AG04450 (cell line): Measurements from ENCODE around the gene DYNC1LI2. TPM values are rescaled to one million over a fixed set of nuclear protein-coding genes. Genes with fewer than 3 reads are reported as not detected.
"Not testable (repeated sequence)": the region's sequence is repeated elsewhere in the genome, so short reads cannot be mapped to it uniquely, and the experiment has no call there.

Source experiments
- CTCF ChIA-PET: fragments of 300-600, 350-600 bp; formaldehyde crosslinking; extraction: SDS; loops from one replicate; lab custom pipeline; 2022; ENCODE audit warnings: antibody characterized with exemption, inconsistent platforms; lab: Charles Lee
- POLR2A ChIA-PET: fragments of 350-600 bp; formaldehyde crosslinking; extraction: SDS; loops from one replicate; lab custom pipeline; 2021; ENCODE audit warnings: antibody characterized with exemption, inconsistent platforms; lab: Yijun Ruan, JAX
- DNase-seq: peaks from one replicate; pipeline ENCODE4 v3.0.0-alpha.2; 2011; ENCODE audit warnings: low read depth, low spot score
- H3K27ac ChIP-seq: one replicate; pipeline ENCODE4 v1.5.1; 2012; ENCODE audit warnings: low read depth, low read length, control low read depth
- H3K27me3 ChIP-seq: one replicate; pipeline ENCODE4 v1.6.0; 2012; ENCODE audit warnings: low read length; ENCODE audit not compliant: control insufficient read depth, insufficient read depth
- H3K4me3 ChIP-seq: 2 replicates; pipeline ENCODE4 v1.5.1; 2011; ENCODE audit warnings: mild to moderate bottlenecking, low read depth, low read length, control low read depth
- H3K9me3 ChIP-seq: 2 replicates; pipeline ENCODE4 v1.5.1; 2012; ENCODE audit warnings: low read length; ENCODE audit not compliant: control insufficient read depth, insufficient read depth
- polyA minus RNA-seq: library from RNA; depleted of rRNA, polyadenylated mRNA; stranded (reverse); fragments of >200 nt; gene quantifications from 2 replicates; pipeline ENCODE4 v1.2.3, GENCODE V29; 2011; rRNA and poly(A)+ RNA removed
- polyA plus RNA-seq: library from polyadenylated mRNA; depleted of rRNA; stranded (reverse); fragments of >200 nt; gene quantifications from 2 replicates; pipeline ENCODE4 v1.2.3, GENCODE V29; 2011; rRNA removed
- TF ChIP-seq, protein P1 (sequence below): IDR thresholded peaks from 2 replicates; pipeline ENCODE4 v1.5.1; 2011; ENCODE audit warnings: low read depth, low read length, control low read depth, inconsistent platforms

The DYNC1LI2 gene
- polyA plus RNA-seq (86.7 and 88.5 TPM in 2 replicates), polyA minus RNA-seq (60.9 and 88.0 TPM in 2 replicates)

DNA sequence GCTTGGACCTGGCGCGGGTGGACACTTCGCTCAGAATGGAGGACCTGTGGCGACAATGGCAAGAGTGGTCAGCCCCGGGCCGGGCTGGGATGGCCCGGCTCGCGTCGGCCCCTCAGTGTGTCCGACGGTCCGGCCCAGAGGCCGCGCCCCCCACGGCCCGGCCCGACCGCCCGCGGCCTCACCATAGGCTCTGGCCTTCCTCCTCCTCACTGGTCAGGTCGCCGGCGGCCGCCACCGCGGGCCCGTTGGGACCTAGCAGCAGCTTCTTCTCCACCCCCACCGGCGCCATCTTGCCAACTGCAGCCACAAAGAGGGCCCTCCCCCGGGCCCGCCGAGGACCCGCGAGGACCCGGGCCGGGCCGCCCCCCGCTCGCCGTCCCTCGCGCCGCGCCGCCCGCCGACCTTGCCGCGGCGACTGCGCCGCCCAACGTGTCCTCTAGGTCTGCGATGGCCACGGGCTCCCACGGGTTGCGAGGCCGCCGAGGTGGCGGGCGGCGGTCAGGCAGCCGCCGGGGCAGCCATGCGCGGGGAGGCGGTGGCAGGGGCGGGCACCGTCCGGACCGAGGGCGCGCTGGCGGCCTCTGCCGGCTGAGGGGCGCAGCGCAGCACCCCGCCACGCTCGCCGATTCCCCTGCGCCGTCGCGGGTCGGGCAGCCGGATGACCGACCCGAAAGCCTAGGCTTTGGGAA, at the start of gene DYNC1LI2:
DYNC1LI2 (minus strand) TSS at position 307 of the 689 bp plus-strand sequence; CDS start at position 289, 18 bp downstream.
- ChIA-PET POLR2A (interaction anchor here (0.6 to 1.6 kb wide), 4 partner anchors 10 to 519 kb away, joined by 3 to 13 read pairs (median 4); no protein-coding TSS in a partner anchor), CTCF (interaction anchor here (0.6 to 3.0 kb wide), 32 partner anchors 9 to 346 kb away, joined by 3 to 56 read pairs (median 4); partner anchors contain the start of gene NAE1)
- TF ChIP-seq, protein P1, sequence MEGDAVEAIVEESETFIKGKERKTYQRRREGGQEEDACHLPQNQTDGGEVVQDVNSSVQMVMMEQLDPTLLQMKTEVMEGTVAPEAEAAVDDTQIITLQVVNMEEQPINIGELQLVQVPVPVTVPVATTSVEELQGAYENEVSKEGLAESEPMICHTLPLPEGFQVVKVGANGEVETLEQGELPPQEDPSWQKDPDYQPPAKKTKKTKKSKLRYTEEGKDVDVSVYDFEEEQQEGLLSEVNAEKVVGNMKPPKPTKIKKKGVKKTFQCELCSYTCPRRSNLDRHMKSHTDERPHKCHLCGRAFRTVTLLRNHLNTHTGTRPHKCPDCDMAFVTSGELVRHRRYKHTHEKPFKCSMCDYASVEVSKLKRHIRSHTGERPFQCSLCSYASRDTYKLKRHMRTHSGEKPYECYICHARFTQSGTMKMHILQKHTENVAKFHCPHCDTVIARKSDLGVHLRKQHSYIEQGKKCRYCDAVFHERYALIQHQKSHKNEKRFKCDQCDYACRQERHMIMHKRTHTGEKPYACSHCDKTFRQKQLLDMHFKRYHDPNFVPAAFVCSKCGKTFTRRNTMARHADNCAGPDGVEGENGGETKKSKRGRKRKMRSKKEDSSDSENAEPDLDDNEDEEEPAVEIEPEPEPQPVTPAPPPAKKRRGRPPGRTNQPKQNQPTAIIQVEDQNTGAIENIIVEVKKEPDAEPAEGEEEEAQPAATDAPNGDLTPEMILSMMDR: peak; percentile 58

DNA sequence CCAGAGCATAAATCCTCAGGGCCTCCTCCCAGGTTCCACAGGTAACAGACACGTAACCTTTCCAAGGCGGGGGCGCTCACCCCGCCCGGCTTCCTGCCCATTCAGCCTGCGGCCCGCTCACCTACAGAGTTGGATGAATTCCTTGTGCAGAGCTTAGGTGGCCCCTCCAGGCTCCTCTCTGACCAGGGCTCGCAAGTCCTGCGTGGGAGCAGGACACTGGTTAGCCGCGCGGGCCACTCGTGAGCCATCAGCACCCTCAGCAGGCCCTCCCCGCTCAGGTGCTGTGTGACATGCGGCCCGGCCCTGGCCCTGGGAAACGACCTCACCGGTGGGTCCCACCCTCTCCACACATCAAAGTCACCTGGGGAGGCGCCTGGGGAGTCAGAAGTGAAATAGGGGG, 49.4 kb upstream of the DYNC1LI2 start:
- H3K9me3 ChIP-seq: peaks cover 9% of the 10 kb centered on the region; the same call in 1 of the 2 replicates
- ChIA-PET CTCF (interaction anchor here (1.0 kb wide), 1 partner anchor 49 kb away, joined by 3 read pairs; the partner anchor contains the start of gene DYNC1LI2), POLR2A (no interaction called here)
- TF ChIP-seq, protein P1: no peak
- no peak overlapping the region for H3K4me3 ChIP-seq
- H3K27me3 ChIP-seq: no peaks in the 10 kb centered on the region
- H3K27ac ChIP-seq: no peak overlapping the region
- DNase-seq: no peak

More for the DNA sequence above, at the start of gene DYNC1LI2:
- no peaks in the 10 kb centered on the region; the same call in 1 of the 2 replicates for H3K9me3 ChIP-seq
- H3K27me3 ChIP-seq: peaks cover 6% of the 10 kb centered on the region
- DNase-seq: peak; percentile 20
- H3K4me3 ChIP-seq: peak within 1 kb of the TSS; percentile 97
- peak within 1 kb of the TSS; percentile 31 for H3K27ac ChIP-seq

DNA sequence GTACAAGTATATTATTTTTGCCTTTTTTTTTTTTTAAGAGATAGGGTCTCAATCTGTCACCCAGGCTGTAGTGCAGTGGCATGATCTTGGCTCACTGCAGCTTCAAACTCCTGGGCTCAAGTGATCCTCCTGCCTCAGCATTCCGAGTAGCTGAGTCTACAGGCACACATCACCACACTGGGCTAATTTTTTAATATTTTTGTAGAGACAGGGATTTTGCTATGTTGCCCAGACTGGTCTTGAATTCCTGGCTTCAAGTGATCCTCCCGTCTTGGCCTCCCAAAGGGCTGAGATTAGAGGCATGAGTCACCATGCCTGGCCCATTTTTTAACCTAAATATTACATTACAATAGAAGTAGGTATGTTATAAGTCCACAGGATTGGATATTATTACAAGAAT, 46.8 kb upstream of the DYNC1LI2 start:
- TF ChIP-seq, protein P1: no peak
- CTCF ChIA-PET: interaction anchor here (0.8 kb wide), 1 partner anchor 148 kb away, joined by 3 read pairs; no protein-coding TSS in a partner anchor
- Histone ChIP-seq H3K9me3 (peaks cover 9% of the 10 kb centered on the region; the same call in 1 of the 2 replicates), H3K27ac (no peak overlapping the region), H3K4me3 (no peak overlapping the region), H3K27me3 (no peaks in the 10 kb centered on the region)
- no peak for DNase-seq
- POLR2A ChIA-PET: no interaction called here

DNA sequence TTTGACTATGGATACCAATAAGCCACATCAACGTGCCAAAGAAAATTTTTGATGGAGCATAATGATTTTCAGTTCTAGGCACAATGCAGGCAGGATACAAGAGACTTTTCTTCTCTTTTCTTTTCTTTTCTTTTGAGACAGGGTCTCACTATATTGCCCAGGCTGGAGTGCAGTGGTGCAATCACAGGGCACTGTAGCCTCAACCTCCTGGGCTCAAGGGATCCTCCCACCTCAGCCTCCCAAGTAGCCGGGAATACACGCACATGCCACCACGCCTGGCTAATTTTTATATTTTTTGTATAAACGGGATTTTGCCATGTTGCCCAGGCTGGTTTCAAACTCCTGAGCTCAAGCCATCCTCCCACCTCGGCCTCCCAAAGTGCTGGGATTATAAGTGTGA, 42.6 kb upstream of the DYNC1LI2 start:
- CTCF ChIA-PET: interaction anchor here (1.4 kb wide), 1 partner anchor 37 kb away, joined by 7 read pairs; the partner anchor contains the start of gene NAE1
- H3K4me3 ChIP-seq, H3K27me3 ChIP-seq, H3K9me3 ChIP-seq, POLR2A ChIA-PET, H3K27ac ChIP-seq, DNase-seq: not testable (repeated sequence)

DNA sequence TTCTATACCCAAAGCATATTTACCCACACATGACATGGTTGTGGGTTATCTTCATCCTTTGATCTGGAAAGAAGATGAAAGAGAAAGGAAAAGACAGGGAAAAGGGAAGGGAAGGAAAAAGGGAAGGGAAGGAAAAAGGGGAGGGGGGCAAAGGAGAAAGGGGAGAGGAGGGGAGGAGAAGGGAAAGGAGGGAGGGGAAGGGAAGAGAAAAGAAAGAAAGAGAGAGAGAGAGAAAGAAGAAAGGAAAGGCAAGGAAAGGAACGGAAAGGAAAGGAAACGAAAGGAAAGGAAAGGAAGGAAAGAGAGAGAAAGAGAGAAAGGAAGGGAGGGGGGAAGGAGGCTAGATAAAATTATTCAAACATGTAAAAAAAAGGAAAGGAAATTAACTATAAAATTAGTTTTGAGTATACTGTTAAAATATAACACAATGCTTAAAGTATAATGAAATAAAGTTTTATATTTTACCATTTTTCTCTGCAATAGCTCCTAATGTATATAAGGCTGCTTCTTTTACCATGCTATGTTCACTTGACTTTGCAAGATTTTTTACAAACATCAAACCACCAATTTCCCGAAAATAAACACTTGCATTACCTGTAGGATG, 38.8 kb upstream of the DYNC1LI2 start:
- TF ChIP-seq, protein P1: no peak

More for the DNA sequence above, 38.8 kb upstream of the DYNC1LI2 start:
- H3K27me3 ChIP-seq: peaks cover 7% of the 10 kb centered on the region
- ChIA-PET CTCF (interaction anchor here (1.3 kb wide), 1 partner anchor 40 kb away, joined by 6 read pairs; the partner anchor contains the start of gene NAE1), POLR2A (no interaction called here)
- H3K27ac ChIP-seq: no peak overlapping the region
- H3K9me3 ChIP-seq: no peaks in the 10 kb centered on the region
- H3K4me3 ChIP-seq: no peak overlapping the region
- no peak for DNase-seq
